Natural killer cell (primary cell): ENCODE results near the gene BACH2. TPM values are rescaled to one million over a fixed set of nuclear protein-coding genes. Genes with fewer than 3 reads are reported as not detected.

Experiments used
- ATAC-seq, 3 donors: fragments of 150-1000 bp in 2 of 3; fragments of 200-7000 bp in 1 of 3; cut with Tn5 transposase; 1 replicate in 1 of 3; 2 replicates in 2 of 3; pipeline ENCODE4 v1.10.0; 2021; ENCODE audit warnings: mild to moderate bottlenecking in 2 of 3, moderate library complexity in 2 of 3
- DNase-seq, 2 donors: peaks; one replicate each; pipeline versions ENCODE4 v3.0.0 to v3.0.0-alpha.2; 2013 to 2021; ENCODE audit warnings: mixed read lengths in 1 of 2
- H3K27ac ChIP-seq: one replicate; pipeline ENCODE4 v1.5.1; 2013; ENCODE audit warnings: mild to moderate bottlenecking, low read length
- H3K27me3 ChIP-seq: one replicate; pipeline ENCODE4 v1.6.1; 2013; ENCODE audit warnings: low read length; ENCODE audit not compliant: control insufficient read depth, insufficient read depth
- H3K36me3 ChIP-seq: one replicate; pipeline ENCODE4 v1.6.1; 2013; ENCODE audit warnings: low read length; ENCODE audit not compliant: control insufficient read depth, insufficient read depth
- H3K4me1 ChIP-seq: one replicate; pipeline ENCODE4 v1.6.1; 2013; ENCODE audit warnings: low read length; ENCODE audit not compliant: control insufficient read depth, insufficient read depth
- H3K4me3 ChIP-seq: one replicate; pipeline ENCODE4 v1.5.1; 2013; ENCODE audit warnings: low read length
- H3K9me3 ChIP-seq: one replicate; pipeline ENCODE4 v1.6.1; 2013; ENCODE audit warnings: low read length; ENCODE audit not compliant: control insufficient read depth, insufficient read depth
- H3K27ac Mint-ChIP-seq, 2 donors: one replicate each; pipeline ENCODE4 v1.8.0; 2022; ENCODE audit warnings: mild to moderate bottlenecking in 2 of 2, mixed read lengths in 2 of 2, moderate library complexity in 1 of 2
- H3K27me3 Mint-ChIP-seq, 2 donors: one replicate each; pipeline ENCODE4 v1.8.0; 2022; ENCODE audit warnings: low read depth in 2 of 2, mixed read lengths in 2 of 2
- H3K36me3 Mint-ChIP-seq: one replicate; pipeline ENCODE4 v1.8.0; 2022; ENCODE audit warnings: mixed read lengths
- H3K4me1 Mint-ChIP-seq, 2 donors: one replicate each; pipeline ENCODE4 v1.8.0; 2022; ENCODE audit warnings: mixed read lengths in 2 of 2
- H3K4me3 Mint-ChIP-seq: one replicate; pipeline ENCODE4 v1.8.0; 2022; ENCODE audit warnings: mild to moderate bottlenecking, moderate library complexity, mixed read lengths
- H3K9me3 Mint-ChIP-seq, 2 donors: one replicate each; pipeline ENCODE4 v1.8.0; 2022; ENCODE audit warnings: mixed read lengths in 2 of 2
- WGBS: methylation state at CpG from one replicate; pipeline ENCODE4 v1.1.7; 2013; ENCODE audit warnings: missing lambda C conversion rate; ENCODE audit not compliant: insufficient coverage; 5-methylcytosine and 5-hydroxymethylcytosine counted together
- intact Hi-C: fragments of 100-400 bp; cut with micrococcal nuclease; formaldehyde crosslinking; loops from one replicate; pipeline ENCODE4 v1.14.2; 2022
- total RNA-seq, 4 donors: library from RNA; stranded (reverse); fragments of 120-200 nt in 1 of 4; gene quantifications; one replicate each; pipeline versions ENCODE4 v1.2.3 to v1.2.4, GENCODE V29; 2013 to 2022
- TF ChIP-seq, protein P1 (sequence below): fragments of 200-600 bp; IDR thresholded peaks from one replicate; pipeline ENCODE4 v1.8.0; 2022; ENCODE audit warnings: antibody characterized with exemption

Gene BACH2
- total RNA-seq, 3 donors from 2014 or later (not counting 1 experiment from before 2014, with no cell fraction given), result 32.1 to 37.8 (median 32.7) TPM

GRCh38 chr6:90082847-90083246, 213.8 kb downstream of the BACH2 start:
- Histone ChIP-seq H3K27ac (no peak overlapping the region), H3K9me3 (no peaks in the 10 kb centered on the region), H3K27me3 (no peaks in the 10 kb centered on the region), H3K4me1 (peaks cover 17% of the 10 kb centered on the region), H3K4me3 (no peak overlapping the region), H3K36me3 (no peaks in the 10 kb centered on the region)
- Mint-ChIP-seq H3K9me3 (no peaks in the 10 kb centered on the region), H3K27ac (no peak overlapping the region), H3K36me3 (no peaks in the 10 kb centered on the region), H3K4me1 (peaks cover 51 to 57% of the 10 kb centered on the region in 2 donors), H3K27me3 (no peaks in the 10 kb centered on the region), H3K4me3 (no peak overlapping the region)
- DNase-seq, result peak in 1 of 2 donors; percentile 43
- 81% methylated on average over 2 of the region's 2 CpGs for WGBS
- ATAC-seq, result no peak
- TF ChIP-seq, protein P1, sequence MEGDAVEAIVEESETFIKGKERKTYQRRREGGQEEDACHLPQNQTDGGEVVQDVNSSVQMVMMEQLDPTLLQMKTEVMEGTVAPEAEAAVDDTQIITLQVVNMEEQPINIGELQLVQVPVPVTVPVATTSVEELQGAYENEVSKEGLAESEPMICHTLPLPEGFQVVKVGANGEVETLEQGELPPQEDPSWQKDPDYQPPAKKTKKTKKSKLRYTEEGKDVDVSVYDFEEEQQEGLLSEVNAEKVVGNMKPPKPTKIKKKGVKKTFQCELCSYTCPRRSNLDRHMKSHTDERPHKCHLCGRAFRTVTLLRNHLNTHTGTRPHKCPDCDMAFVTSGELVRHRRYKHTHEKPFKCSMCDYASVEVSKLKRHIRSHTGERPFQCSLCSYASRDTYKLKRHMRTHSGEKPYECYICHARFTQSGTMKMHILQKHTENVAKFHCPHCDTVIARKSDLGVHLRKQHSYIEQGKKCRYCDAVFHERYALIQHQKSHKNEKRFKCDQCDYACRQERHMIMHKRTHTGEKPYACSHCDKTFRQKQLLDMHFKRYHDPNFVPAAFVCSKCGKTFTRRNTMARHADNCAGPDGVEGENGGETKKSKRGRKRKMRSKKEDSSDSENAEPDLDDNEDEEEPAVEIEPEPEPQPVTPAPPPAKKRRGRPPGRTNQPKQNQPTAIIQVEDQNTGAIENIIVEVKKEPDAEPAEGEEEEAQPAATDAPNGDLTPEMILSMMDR, result no peak
- intact Hi-C loops, result loop anchor here (5.0 kb wide), 5 partner anchors 94 to 394 kb away; partner anchors contain the start of gene BACH2

GRCh38 chr6:90080876-90081481, 215.7 kb downstream of the BACH2 start:
- no peaks in the 10 kb centered on the region for H3K36me3 ChIP-seq
- 10% methylated on average over 5 of the region's 9 CpGs for WGBS
- intact Hi-C loops, result loop anchor here (1.0 to 5.0 kb wide), 7 partner anchors 30 to 396 kb away; partner anchors contain the start of gene BACH2
- peak overlapping the region; percentile 36 for H3K4me3 ChIP-seq
- H3K27ac ChIP-seq, result peak overlapping the region; percentile 76
- TF ChIP-seq, protein P1, result no peak
- Mint-ChIP-seq H3K4me3 (peak overlapping the region; percentile 94), H3K27me3 (no peaks in the 10 kb centered on the region), H3K36me3 (no peaks in the 10 kb centered on the region), H3K27ac (peak overlapping the region; percentile 92 to 94), H3K9me3 (no peaks in the 10 kb centered on the region), H3K4me1 (peaks cover 65 to 67% of the 10 kb centered on the region in 2 donors)
- H3K4me1 ChIP-seq, result peaks cover 17% of the 10 kb centered on the region
- no peaks in the 10 kb centered on the region for H3K9me3 ChIP-seq
- ATAC-seq (peak; percentile 75 to 83 (median 79)), DNase-seq (peak; percentile 42 to 84)
- H3K27me3 ChIP-seq, result no peaks in the 10 kb centered on the region

DNA sequence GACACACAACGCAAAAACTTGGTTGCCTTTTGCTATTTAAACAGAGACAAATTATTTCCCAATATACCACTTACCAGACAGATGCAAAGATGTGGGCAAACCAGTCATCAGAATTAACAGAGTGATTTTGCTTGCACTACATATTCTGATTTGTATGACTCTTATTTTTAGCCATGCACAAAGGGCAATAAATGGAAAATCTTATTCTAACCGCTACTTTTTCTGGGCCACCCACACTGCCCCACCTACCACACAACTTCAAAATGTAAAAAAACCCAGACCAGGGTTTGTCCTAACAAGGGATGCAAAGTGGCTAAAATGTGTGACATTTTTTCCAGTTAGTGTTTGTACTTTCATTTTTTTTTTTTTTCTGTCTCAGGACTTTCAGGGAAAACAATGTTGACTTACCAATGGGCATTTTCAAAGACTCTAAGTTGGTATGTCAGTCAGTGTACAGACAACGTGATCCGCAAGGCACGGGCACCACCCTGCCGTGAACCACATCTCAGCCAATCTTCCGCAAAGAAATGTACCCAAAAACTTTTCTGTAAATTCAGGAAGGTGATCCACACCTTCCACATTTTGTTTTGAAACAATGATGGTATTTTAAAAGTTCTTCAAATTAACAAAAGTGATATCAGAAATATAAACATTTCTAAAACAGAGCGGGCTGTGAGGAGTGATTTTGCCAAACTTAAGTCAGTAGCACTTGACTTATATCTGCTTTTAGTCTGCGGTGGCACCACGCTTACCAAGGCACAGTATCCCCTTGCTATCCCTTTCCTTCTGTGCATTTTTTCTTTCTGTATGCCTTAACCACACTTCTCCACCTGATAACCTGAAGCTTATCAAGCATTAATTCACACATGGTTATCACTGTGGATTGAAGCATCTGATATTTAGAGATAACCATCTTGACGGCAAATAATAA, 216.8 kb downstream of the BACH2 start:
- H3K36me3 Mint-ChIP-seq, result no peaks in the 10 kb centered on the region
- DNase-seq, result peak in 1 of 2 donors; percentile 48
- peak overlapping the region; percentile 92 to 94 for H3K27ac Mint-ChIP-seq

More for the DNA sequence above, 216.8 kb downstream of the BACH2 start:
- intact Hi-C loops, result loop anchor here (5.0 kb wide), 5 partner anchors 97 to 397 kb away; partner anchors contain the start of gene BACH2
- Histone ChIP-seq H3K4me3 (peak overlapping the region; percentile 36), H3K9me3 (no peaks in the 10 kb centered on the region), H3K27me3 (no peaks in the 10 kb centered on the region), H3K4me1 (peaks cover 12% of the 10 kb centered on the region), H3K36me3 (no peaks in the 10 kb centered on the region), H3K27ac (peak overlapping the region; percentile 76)
- Mint-ChIP-seq H3K27me3 (no peaks in the 10 kb centered on the region), H3K9me3 (no peaks in the 10 kb centered on the region), H3K4me3 (peak overlapping the region; percentile 94), H3K4me1 (peaks cover 67 to 72% of the 10 kb centered on the region in 2 donors)
- ATAC-seq, result peak in 2 of 3 donors; percentile 21
- TF ChIP-seq, protein P1, result no peak
- WGBS, result 18% methylated on average over 10 of the region's 11 CpGs
